HS-5 (cell line): Measurements from ENCODE around the gene TEPSIN.

Source experiments
- DNase-seq: peaks from one replicate; pipeline ENCODE4 v3.0.0-alpha.2; 2012; ENCODE audit warnings: low read depth

TEPSIN gene

DNA sequence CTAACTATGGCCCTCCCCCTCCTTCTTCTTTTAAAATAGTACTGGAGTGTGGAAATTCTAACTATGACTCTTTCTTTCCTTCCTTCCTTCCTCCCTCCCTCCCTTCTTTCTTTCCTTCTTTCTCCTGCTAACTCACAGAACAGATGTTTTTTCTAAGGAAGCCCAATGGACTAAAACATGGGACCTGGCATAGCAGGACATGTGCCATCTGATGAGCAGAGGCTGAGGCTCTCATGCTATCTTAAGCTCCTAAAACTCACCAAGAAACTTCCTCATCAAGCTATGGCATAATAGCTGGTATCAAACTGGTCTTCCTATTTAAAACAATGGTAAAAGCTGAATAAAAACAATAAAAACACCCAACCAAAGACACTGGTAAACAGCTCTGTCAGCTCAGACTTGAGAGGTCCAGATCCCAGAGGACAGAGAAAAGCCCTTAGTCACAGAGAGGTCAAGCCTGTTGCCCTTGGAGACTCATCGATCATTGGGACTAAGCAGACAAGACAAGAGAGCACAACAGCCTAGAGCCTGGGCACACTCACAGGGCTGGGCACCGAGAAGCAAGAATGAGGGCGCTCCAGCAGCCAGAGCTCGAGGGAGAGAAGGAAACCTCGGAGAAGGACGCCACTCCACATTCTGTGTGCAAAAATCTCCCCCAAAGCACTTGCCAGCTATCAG, 28.7 kb upstream of the TEPSIN start:
- no peak for DNase-seq

DNA sequence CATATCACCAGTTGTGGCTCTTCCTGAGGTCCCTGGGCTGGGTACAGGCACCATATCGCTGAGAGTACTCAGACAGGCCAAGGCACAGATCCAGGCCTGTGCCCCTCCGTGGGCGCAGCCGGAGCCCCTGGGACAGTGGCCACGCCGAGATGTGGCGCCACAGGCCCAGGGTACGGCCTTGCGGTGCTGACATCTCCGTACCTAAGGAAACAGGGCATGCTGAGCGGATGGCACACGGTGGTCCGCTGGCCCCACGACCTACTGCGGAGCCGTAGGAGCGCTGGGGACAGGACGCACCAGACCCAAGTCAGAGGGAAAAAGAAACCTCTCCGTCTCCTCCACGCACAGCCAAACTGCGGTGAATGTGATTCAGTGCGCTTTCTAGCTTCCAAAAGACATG, 26.7 kb upstream of the TEPSIN start:
- no peak for DNase-seq

DNA sequence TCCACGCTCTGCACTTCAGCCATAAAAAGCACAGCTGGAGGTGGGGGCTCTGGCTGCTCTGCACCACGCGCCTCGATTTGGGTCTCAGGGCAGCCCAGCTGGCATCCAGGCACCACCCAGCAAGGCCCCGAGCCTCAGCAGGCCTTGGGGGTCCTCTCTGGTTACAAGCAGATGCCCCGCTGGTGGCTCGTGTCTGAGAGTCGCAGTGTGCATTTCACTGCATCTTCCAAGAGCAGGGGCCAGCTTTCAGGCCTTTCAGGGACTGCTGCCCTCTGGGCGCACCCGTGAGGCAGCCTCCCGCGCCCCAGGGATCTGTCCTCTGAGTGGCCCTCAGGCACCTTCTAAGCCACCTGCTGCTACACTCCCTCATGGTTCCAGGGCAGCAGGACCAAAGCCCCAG, 25.8 kb upstream of the TEPSIN start:
- DNase-seq: no peak

DNA sequence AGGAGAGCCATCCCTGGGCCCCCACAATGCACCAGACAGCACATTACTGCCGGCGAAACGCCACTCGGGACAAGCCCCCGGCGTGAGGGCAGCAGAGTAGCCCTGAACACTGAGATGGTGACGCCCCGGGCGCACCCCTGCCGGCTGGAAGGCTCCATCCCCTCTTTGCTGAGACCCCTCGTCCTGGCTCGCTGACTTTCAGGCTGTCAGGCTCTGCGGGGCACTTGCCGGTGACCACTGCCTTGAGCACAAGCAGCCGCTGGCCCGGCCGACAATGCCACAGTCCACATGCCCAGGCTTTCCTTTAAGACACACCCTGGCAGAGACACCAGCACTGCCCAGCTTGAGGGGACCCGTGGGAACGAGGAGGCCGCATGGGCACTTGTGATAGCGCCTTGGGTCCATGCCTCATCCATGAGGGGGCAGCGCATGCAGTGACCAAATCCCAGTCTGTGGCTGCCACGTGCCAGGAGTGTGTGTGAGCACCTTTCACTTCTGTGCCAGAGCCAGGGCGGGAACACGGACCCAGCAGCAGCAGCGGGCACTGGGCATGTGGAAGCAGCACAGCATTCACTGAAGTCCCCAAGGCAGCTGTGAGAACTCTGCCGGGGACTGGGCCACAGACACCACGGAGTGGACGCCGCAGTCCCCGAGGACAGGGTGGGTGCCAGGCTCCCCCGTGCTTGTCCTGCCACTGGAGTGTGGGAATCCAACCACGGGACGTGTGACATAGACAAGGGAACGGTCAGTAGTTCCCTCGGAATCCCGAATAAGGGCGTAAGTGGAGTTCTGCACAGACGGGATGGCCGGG, 24.7 kb upstream of the TEPSIN start:
- DNase-seq: no peak

DNA sequence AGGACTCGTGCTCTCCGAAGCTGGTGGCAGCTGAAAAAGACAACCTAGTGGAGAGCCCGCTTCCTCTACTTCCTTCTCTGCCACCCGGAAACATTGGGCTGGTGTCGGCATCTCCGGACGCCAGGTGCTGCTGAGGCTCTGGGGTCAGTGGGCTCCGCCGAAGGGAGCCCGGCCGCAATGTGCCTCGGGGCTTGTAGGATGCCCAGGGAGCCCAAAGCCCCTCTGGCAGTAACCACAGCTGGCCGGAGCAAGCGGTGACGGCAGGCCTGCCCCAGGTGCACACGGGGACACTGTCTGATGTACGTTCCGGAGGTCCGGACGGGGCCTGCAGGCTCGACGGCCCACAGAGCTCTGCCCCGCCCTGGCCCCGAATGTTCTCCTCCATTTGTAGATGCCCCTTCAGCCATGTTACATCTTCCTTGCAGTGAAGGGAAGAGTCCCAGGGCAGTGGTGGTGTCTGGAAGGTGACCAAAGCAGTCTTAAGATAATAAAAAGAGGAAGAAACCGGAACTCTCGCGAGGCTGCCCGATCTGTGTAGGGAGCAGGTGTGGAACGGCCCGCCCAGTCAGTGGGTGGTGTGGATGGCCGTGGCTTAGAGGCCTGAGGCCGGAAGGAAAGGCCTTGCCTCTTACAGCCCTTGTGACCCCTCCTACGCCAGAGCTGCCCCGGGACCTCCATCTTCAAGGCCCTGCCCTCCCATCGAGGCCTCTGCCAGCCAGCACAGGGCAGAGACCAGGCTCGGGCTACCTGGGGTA, 22.9 kb upstream of the TEPSIN start:
- DNase-seq: no peak

DNA sequence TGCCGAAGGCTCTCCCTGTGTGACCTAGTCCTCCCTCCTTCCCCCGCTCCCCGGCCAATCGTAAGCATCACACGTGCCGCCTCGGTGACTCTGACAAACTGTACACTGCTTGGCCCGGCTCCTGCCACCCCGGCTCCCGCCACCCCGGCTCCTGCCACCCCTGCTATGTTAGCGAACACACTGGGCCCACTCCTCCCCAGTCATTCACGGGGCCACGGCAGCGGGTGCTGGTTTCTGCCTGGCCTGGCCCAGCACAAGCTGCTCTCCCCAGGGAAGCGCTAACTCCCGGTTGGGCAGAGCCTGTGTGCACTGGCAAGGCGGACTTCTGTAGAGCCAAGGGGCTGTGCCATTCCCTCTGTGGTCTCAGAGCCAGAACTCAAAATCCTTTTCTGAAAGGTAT, 22.2 kb upstream of the TEPSIN start:
- no peak for DNase-seq

DNA sequence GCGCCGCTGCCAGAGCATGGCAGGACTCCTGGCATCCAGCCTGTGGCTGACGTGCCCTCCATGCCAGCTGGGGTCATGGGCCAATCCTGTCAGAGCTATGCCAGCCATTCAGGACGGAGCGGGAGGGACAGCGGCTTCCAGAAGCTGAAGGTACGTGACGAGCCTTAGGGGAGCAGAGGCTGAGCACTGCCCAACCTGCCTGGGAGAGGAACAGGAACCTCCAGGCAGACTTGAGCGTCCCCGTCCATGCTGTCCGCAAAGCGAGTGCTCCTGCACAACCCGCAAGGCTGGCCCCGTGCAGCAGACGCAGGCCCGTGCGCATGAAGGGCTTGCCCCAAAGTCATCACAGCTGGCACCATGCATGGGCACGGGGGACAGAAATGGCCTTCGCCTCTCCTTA, 21.8 kb upstream of the TEPSIN start:
- no peak for DNase-seq

DNA sequence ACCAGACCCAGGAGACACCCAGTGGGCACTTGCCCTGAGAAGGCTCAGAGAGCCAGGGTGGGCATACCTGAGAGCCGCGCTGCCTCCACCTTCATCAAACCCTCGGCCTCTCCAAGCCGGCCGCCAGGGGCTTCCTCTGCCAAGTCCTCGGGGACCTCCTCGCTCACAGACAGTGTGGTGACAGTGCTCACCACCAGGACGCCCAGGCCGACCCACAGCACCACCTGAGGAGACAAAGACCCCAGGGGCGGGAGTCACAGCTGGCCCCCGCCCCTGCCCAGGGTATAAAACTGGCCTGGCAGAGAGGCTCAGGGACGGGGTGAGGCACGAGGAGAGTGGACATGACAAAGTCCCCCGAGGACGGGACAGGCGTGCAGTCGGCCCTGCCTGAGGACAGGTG, 21.3 kb upstream of the TEPSIN start:
- DNase-seq: no peak

DNA sequence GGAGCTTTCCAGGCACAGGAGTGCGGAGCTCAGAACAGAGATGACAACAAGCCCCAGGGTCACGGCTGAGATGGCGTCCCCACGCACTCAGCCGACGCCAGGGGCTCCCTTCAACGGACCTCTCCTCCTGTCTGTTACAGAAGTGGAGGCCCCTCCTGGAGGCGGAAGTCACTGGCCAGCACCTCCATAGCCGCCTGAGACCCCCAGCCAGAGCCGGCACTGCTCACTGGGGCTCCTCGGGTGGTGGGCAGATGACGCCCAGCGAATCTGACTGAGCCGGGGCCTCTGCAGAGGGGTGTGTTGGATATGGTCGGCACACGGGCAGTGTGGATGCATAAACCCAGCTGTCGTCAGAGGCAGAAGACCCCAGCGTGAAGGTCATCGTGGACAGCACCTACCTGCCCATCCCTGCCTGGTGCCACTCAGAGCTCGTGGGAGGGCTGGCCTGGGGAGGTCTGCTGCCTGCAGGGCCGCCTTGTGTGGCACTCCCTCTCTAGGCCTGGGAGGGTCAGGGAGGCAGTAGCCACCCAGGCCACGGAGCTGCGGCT, 20.3 kb upstream of the TEPSIN start:
- no peak for DNase-seq

DNA sequence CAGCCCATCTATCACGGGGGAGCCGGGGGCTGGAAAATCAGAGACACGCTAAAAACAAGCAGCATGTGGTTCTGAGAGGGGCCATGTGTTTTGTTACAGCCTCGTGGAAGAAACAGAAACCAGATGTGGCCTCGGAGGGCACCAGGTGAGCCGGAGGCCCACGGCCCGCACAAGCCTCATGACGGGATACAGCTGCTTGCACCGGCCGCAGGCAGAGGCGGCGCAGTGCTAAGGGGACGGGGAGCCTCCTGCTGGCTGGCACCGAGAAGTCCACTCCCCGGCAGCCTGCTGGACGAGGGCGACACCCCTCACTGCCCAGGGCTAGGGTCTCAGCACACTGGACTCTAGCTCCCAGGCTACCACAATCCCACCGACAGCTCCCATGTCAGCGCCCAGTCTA, 19.4 kb upstream of the TEPSIN start:
- DNase-seq: no peak

DNA sequence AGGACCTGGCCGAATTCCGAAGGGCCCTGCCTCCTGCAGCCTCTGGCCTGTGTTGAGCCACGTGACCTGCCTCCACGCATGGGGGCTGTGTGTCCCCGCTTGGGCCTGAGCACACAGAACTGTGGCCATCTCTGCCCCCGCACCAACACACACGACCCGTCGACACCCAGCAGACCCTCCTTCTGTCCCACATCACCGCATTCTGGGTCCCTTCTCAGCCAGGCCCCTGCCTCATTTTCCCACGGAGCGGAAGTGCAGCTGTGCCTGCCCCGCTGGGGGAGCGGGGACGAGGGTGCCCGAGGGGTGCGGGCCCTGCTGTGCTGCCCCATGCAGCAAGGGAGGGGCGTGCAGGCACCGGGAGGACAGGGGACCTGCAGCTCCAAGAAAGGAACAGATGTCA, 18.7 kb upstream of the TEPSIN start:
- DNase-seq: no peak

DNA sequence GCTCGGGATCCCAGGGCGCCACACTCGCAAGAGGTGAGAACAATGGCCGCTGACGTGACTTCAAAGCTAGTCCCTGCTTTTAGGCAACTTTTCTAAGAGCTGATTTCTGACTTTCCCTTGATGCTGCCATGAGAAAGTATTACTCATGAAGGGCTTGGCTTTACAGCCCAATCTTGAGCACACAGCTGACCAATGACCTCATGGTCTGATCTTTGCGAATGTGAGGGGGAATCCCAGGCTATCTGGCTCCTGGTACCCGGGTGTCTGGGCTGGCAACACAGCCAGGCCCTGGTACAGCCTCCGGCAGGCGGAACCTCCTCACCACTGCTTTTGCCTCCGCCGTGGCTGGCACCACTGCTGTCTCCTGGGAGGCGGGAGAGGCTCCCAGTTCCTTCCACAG, 17.8 kb upstream of the TEPSIN start:
- no peak for DNase-seq

DNA sequence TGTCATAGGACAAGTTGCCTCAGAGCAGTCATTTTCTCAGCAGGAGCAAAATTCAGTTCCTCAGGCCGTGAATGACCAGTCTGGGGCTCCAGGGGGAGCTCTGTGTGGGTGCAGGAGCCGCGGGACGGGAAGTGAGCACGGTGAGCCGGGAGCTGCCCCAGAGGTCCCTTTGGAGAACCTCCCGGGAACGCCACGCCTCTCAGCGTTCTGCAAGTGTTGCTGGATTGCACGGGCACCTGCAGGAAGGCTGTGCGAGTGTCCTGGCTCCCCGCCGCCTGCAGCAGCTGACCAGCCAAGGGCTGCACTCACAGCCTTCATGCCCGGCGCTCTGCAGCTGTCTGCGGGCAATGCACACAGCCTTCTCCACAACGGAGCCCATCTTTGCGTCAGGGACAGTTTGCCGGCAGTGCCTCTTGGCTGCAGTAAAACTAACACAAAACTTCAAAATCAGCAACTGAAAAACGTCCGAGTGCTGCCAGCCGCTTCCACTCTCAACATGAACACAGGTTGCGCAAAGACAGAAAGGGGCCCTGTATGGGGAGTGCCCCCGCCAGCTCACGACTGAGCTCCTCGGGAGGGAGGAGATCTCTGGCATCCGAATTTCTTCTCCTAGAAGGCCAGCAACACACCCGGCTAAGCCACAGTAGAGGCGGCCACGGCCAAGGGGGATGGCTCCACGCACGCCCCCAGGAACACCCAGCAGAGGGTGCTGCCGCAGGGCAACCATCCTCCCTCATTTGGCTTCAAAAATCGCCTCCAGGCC, 16.3 kb upstream of the TEPSIN start:
- DNase-seq: no peak

DNA sequence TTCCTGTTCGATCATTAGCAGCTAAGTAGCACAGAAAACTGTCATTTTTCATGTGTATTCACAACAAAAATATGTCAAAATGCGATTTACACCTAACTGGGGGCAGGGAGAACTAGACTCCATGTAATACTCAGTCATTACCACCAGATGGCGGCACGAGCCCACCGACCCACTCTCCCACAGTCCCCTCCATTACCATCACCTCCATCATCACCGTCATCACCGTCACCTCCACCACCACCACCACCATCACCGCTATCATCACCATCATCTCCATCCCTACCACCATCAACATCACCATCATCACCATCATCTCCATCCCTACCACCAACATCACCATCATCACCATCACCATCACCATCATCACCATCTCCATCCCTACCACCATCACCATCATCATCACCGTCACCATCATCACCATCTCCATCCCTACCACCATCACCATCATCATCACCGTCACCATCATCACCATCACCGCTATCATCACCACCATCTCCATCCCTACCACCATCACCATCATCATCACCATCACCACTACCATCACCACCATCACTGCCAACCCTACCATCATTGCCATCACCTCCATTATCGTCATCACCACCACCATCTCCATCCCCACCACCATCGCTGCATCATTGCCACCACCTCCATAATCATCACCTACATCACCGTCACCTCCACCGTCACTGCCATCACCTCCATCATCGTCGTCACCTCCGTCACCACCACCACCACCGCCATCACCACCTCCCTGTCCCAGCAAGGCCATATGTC, 14.7 kb upstream of the TEPSIN start:
- DNase-seq: no peak

DNA sequence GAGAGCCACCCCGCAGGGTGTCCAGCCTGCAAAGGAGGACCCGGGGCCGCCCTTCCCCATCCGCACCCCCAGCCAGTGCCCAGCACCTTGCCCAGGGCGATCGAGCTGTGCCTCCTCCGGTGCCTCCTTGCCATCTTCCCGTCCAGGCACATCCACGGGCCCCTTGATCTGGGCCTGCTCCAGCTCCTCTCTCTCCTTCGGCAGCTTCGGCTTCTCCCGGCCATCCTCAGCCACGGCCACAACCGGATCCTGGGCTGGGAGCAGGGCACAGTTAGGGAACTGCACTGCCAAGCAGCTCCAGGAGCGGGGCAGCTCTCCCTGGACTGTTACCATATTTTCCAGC, 14.1 kb upstream of the TEPSIN start:
- no peak for DNase-seq

DNA sequence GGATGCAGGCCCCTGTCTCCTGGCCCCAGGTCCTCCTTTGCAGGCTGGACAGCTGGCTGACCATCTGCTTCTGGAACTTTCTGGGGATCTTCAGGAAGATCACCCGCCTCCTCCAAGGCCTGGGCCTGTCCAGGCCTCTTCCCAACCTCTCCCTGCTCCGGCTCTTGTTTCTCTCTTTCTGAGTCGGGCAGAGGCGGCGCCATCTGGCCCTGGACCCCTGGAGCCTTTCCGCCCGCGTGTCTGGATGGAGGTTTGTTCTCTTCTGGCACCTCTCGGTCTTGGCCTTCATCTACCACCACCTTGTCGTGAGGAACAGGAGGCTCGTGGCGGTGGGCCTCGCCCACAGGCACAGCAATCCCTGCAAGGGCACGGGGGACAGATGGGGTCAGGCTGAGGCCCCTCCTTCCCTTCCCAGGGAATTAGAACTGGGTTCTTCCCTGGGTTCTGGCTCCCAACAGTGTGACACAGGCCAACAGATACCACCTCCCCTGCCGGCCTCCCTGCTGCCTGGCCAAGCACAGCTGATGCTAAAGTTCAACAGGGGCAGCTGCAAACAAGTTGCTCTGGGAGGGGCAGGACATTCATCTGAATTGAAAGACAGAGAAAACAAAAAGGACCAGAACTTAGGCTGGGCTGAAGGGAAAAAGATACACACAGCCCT, 13.6 kb upstream of the TEPSIN start:
- no peak for DNase-seq

DNA sequence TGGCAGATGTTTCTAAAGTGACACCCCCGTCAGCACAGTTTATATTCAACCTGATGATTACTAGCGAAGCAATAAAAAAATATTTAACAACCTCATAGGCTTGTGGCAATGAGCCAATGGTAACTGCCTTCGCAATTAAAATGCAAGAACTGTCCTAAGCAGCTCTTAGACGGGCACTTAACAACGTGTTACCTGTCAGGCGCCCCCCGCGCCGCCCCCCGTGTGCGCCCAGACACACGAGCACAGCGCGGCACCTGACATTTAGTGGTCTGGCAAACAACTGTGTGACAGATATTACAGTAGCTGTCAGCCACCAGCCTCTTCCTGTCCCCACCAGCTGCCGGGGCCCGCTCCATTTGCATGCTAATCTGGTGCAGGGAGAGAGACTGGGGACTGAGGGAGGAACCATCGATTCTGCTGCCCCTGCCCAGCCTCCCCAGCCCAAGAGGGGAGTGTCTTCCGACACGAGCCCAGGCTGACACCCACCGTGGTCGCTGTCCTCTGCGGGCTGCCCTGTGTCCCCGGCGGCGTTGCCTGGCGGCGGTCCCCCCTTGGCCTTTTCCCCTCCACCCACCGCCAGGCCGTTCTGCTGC, 12.9 kb upstream of the TEPSIN start:
- DNase-seq: no peak

DNA sequence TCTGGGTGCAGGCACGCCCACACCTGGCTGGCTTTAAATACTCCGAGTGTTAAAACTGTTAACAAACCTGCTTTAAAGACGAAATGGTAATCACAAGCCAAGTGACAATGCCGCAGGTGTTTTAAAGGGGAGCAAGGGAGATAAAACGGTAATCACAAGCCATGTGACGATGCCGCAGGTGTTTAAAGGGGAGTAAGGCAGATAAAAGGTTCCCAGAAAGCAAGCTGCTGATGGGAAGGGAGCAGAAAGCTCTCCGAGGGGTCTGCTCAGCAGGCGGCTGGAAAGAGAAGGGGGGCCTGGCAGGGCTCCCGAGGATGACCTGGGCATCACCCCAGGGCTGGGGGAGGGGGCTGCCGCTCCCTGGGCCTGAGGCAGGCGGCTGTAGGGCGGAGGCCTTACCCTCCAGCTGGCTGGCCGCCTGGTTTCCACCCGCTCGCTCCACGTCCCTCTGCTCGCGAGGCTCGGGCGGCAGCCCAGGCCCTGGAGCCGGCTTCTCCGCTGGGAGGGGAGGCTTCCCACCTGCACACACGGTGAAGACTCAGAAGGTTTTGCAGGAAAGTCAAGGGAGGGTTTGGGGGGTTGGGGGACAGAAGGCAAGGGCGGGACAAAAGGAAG, 12.3 kb upstream of the TEPSIN start:
- no peak for DNase-seq

DNA sequence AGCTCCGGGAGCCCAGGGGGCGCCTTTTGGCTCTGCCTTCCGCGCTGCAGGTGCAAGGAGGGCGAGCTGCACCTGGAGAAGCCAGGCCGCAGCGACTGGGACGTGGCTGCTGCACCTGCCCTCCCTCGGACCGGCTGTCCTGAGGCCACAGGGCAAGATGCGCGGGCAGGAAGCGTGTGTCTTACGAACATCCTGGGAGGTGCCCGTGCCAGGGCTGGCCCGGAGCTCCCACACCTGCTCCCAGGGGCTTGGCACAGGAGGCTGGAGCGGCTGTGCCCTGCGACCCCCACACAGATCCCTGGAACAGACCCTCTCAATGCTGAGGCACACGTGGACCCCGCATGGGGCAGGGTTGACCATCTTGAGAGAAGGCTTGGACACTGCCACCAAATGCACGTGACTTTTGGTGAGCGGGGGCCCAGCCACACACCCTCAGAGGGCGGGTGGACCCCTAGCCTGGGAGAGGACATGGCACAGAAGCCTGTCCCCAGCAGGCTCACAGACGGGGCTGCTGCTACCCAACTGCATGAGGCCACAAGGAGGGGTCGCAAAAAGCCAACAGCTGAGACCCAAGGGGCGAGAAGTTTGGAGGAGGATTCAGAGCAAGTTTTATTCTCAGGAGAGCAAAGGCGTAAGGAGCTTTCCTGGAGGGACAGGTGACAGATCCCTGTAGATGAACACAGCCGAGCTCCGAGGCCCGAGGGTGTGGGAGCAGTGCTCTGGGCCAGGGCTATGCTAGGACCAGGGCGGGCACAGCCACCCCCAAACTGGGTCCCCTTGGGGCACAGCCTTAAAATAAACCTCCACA, 11.6 kb upstream of the TEPSIN start:
- DNase-seq: no peak
